GM18499 (cell line): ENCODE results near the gene GPBAR1.
"Not testable (repeated sequence)": the region's sequence is repeated elsewhere in the genome, so short reads cannot be mapped to it uniquely, and the experiment has no call there.

Source experiments
- ATAC-seq: cut with Tn5 transposase; IDR thresholded peaks from one replicate; pipeline ENCODE4 v1.9.1; 2021; ENCODE audit warnings: moderate number of reproducible peaks; ENCODE audit not compliant: insufficient read depth, unreplicated experiment

Gene GPBAR1

GRCh38 chr2:218265626-218266025 lies 4.8 kb downstream of the GPBAR1 start:
- ATAC-seq: no peak

GRCh38 chr2:218266316-218266979 lies 5.6 kb downstream of the GPBAR1 start:
- no peak for ATAC-seq

DNA sequence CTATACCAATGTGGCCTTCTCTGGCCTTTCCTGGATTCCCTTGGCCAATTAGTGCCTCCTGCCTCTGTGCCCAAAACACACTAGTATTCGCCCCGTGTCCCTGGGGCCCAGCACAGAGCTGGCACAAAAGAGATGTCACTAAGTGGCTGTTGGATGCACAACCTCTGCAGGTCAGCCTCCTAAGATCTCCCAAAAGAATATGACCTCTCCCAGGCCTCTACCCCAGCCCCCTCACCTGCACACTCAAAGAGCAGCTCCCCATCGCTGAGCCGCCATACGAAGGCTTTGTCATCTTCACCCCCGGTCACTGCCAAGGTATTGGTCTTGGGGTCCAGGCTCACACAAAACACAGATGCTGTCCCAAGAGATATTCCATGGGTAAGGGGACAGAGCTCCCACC lies 6.4 kb downstream of the GPBAR1 start:
- no peak for ATAC-seq

GRCh38 chr2:218269900-218270720 lies 9.3 kb downstream of the GPBAR1 start, which contains the start of the genes AAMP and PNKD:
AAMP (minus strand) TSS chr2:218270137; CDS start chr2:218270086, 51 bp downstream.
PNKD (plus strand) TSS chr2:218270519; CDS start chr2:218270536, 17 bp downstream.
- ATAC-seq: peak; percentile 81

DNA sequence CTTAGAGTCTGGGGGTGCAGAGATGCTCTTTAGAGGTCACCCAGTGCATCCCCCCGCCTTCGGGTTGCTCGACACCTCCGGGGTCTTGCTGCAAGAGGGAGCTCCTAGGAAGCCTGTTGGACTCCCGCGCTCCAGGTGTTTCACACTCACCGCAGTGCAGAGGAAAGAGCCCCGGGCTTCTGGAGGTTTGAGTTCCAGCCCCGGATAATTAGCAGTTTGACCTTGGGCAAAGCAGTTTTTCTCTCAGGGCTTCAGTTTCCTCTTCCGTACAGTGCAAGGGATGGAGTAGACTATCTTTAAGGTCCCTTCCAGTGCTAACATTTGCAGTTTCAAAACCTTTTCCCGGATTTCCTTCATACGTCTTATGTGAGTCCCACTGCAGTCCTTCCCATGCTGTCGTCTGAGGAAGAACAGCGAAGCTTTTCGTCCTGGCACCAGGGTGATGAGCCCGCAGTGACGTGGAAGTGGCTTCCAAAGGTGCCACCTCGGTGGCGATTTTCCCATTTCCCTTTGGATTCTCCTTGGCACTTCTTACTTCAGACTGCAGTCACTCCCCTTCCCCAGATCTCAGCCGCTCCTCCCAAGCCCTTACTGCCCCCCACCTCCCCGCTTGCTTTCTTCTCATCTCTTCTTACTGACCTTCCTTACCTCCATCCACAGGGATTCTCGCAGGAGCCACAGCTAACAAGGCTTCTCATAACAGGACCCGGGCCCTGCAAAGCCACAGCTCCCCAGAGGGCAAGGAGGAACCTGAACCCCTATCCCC lies 10.1 kb downstream of the GPBAR1 start:
- no peak for ATAC-seq

GRCh38 chr2:218271487-218271797 lies 10.6 kb downstream of the GPBAR1 start:
- ATAC-seq: no peak

DNA sequence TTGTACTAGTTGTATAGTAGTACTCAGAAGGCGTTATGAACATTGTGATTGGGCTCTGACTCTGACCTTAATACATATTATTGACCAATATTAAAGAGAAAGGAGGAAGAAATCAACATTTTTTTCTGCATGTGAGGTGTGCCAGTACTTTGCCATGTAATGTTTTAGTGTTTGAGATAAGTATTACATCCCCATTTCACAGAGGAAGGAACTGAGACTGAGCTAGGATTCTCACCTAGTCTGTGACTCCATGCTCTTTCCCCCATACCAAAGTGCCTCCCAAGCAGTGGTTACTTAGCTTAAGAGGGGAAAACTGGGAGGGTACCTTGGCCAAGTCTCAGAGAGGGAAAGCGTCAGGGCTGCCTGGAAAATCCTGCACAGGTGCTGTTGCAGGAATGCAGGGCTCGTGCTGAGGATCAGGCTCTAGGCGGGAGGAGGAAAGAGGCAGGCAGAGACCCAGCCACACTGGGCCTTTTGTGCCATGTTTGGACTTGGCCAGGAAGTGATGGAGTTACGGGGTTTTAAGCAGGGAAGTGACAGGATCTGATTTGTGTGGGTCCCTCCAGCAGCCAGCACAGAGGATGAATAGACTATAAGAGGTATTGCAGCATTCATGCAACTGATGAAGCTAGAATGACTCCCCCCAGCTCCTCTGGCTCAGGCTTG lies 11.2 kb downstream of the GPBAR1 start:
- ATAC-seq: no peak

DNA sequence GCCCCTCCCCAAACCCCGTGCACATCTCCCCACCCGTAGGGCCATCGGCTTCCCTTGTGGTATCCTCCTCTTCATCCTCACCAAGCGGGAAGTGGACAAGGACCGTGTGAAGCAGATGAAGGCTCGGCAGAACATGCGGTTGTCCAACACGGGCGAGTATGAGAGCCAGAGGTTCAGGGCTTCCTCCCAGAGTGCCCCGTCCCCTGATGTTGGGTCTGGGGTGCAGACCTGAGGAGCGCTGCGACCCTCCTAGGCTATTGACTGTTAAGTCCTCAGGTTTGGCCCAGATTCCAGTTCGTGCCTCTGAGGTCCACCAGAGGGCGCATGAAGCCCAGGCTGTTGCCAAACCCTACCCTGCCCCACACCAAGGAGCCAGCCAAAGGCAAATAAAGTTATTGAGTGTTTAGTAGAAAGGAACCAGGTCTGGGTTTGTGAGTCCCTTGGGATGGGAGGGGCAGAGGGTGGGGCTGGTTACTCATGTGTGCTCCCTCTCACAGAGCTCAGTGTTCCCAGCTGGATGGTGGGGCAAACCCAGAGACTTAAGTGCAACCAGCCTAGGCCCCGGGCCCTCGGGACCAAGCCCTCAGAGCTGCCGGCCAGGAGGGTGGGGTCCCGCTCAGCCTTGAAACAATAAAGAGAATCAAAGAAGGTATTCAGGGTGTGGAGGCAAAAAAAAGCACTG lies 11.9 kb downstream of the GPBAR1 start:
- no peak for ATAC-seq

DNA sequence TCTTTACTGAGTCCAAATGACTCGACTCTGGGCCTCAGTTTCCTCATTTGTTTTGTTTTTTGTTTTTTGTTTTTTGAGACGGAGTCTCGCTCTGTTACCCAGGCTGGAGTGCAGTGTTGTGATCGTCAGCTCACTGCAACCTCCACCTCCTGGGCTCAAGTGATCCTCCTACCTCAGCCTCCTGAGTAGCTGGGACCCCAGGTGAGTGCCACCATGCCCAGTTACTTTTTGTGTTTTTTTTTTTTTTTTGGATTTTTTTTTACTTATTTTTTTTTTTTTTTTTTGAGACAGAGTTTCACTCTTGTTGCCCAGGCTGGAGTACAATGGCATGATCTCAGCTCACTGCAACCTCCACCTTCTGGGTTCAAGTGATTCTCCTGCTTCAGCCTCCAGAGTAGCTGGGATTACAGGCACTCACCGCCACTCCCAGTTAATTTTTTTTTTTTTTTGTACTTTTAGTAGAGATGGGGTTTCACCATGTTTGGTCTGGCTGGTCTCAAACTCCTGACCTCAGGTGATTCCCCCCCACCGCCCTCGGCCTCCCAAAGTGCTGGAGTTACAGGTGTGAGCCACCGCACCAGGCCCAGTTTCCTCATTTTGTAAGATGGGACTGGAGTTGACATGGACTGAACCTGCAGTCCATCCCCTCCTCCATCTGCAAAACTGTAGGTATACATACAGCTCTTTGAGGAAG lies 12.5 kb downstream of the GPBAR1 start:
- ATAC-seq: not testable (repeated sequence)

DNA sequence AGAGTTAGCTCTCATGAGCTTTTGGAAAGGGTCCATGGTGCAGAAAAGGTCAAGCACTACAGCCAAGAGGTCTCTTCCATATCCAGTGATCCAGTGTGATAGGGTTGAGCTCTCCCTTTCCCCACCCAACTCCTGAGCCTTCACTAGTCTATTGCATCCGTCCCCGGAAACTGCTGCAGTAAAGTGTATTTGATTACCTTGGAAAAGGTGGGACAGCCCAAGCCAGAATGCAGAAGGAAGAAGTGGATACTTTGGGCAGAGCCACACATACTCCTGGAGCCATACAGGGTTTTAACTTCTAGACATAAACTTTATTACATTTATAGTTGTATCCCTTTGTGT lies 13.1 kb downstream of the GPBAR1 start:
- no peak for ATAC-seq

- ATAC-seq: no peak
Observed at GRCh38 chr2:218274586-218274985, 13.8 kb downstream of the GPBAR1 start.

DNA sequence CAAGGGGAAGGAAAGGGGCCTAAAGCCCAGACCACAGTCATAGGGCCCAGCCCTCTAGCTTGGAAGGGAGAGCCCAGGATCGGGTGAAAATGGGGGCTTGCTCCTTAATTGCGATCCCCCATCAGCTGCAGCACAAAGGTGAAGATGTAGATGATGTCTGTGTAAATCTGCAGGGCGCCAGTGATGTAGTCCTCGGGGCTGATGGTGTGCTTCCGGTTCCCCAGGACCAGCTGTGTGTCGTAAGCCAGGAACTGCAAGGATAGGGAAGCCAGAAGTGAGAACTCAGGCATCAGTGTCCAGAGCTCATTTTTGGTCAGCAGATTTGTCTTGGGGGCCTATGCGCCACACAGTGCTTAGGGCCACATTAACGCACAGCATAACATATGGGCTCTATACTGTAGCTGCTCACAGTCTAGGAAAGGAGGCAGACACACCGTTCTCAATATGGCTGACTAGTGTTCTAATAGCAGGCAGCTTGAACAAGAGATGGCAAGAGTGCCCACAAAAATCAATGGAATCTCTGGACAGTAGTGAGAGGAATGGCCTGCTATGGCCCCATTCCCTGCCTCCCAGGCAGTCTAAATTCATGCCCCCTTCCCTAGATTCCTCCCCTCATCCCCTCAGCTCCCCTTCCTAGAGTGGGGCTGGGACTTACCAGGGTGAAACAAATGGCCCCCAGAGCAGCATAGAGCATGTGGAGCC lies 14.7 kb downstream of the GPBAR1 start:
- ATAC-seq: no peak

- ATAC-seq: no peak
Observed at GRCh38 chr2:218276986-218277755, 16.4 kb downstream of the GPBAR1 start.

DNA sequence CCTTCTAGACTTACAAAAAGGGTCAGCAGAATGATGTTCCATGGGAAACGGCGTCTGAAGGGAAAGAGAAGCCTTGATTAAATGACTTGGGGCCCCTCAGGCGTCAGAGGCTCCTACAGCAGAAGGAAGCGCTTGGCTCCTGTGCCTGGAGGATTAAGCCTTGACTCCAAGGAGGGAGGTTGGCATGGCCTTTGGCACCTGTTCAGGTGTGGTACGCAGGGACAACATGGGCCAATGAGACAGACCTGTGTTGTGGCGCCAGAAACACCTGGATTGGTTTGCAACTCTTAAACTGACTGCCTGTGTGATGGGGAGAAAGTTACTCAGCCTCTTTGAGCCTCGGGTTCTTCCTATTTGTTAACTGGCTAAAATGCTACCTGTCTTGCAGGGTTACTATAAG lies 17.1 kb downstream of the GPBAR1 start:
- ATAC-seq: no peak

- ATAC-seq: no peak
Observed at GRCh38 chr2:218278531-218279360, 17.9 kb downstream of the GPBAR1 start.

GRCh38 chr2:218280260-218280870 lies 19.6 kb downstream of the GPBAR1 start:
- ATAC-seq: no peak

DNA sequence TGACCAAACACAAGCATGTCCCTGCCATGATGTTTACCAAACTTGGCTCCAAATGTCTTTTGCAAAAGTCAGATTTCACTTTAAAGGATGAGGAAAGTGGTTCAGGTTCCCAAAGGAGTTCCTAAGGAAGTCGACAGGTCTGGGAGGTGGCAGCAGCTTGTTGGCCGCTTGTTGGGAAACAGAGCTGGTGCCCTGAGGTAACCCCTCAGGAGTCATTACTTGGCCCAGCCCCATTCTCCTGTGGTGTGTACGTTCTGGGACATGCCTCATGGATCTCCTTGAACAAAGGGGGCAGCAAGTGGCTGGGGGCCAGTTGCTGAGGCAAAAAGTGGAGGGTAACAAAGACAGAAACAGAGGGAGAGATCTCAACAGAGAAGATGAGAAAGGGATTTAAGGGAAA lies 20.6 kb downstream of the GPBAR1 start:
- ATAC-seq: no peak
